IPS DF 19.7 (cell line): ENCODE data around the gene FUT9.
"Not testable (repeated sequence)": the region's sequence is repeated elsewhere in the genome, so short reads cannot be mapped to it uniquely, and the experiment has no call there.

Experiments
- DNase-seq: peaks from one replicate; pipeline ENCODE4 v3.0.0-alpha.2; 2013; ENCODE audit warnings: low read depth, low spot score

The FUT9 gene

DNA sequence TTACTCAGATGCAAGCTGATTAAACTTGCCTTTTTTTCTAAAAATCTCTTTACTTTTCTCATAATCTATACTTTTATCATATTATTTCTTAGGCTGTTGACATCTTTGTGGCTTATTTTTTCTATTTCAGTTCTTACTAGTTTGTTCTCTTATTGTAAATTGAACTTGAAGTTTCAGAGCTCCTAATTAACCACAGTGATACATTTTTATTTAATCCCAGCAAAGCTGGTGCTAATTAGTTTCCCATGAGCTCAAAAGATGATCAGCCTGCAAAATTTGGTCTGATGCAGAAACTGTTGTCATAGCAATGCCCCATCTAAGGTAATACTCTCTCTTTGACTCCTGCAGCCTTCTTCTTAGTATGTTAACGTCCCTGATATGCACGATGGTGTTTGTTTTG lies 170.3 kb downstream of the FUT9 start:
- DNase-seq, result no peak

DNA sequence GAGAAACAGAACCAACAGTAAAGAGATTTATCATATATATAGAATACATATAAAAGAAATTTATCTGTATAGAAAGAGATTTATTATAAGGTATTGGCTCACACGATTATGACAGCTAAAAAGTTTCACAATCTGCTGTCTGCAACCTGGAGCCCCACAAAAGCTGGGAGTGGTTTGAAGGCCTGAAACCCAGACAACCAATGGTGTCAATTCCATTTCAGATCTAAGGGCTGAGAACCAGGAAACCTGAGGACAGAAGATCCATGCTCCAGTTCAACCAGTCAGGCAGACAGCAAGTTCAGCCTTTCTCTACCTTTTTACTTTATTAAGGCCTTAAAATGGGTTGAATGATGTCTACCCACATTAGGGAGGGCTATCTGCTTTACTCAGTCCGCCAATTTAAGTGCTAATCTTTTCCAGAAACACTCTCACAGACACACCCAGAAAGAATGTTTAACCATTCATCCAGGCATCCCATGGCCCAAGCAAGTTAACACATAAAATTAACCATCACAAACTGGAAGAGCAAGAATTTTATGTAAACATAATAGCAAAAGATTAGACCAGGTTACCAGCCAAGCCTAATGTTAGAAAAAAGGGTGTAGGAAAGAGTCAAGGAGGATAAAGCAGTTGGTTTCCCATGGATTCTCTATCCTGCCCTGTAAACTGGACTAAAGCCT lies 170.9 kb downstream of the FUT9 start:
- no peak for DNase-seq

DNA sequence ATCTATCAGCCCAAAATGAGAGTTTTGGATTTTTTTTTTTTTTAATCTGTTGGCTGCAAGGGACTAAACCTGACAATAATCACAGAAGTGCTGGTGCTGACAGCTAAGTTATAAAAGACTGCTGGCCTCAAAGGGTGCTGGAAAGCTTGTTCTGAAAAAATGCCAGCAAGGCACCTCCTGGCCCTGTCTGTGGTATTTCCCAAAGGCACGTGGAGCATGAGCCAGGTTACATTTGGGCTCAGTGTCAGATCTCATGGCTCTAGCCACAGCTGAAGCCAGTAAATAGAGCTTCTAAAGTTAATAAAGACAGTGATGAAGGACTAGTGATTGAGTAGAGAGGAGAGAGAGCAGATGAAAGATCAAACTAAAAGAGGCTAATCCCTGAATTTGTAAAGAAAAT lies 178.9 kb downstream of the FUT9 start:
- no peak for DNase-seq

DNA sequence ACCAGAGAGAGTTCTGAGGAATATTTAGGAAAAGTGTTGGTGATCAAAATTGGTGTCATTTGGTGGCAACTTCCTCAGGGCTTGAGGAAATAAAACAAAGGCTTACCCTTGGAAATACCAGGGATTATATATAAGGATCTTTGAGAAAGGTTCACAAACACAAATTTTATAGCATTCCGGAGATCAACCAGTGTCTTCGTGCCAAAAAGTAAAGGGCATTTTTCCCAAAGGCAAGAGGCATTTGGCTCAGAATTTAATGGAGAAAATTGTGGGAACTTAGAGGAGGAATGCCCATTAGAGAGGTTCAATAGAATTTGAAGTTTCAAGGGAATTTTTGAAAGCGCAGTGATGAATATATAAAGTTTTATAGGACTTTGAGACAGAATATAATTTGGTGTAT lies 179.5 kb downstream of the FUT9 start:
- DNase-seq, result no peak

DNA sequence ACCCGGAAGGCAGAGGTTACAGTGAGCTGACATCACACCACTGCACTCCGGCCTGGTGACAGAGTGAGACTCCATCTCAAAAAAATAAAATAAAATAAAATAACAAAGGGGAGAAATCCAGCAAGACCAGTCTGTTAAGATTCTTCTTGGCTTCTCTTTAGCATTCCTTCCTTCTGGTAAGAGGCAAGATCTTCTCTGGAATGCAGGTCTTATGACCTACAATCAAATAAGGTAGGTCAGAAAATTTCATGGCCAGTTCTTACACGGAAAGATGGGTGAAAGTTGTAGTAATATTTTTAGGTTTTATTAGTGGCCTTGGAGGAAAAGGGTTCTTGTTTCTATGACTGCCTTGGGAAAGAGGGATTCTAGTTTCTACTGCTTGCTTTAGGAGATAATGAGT lies 180.9 kb downstream of the FUT9 start:
- DNase-seq, result peak; percentile 56

DNA sequence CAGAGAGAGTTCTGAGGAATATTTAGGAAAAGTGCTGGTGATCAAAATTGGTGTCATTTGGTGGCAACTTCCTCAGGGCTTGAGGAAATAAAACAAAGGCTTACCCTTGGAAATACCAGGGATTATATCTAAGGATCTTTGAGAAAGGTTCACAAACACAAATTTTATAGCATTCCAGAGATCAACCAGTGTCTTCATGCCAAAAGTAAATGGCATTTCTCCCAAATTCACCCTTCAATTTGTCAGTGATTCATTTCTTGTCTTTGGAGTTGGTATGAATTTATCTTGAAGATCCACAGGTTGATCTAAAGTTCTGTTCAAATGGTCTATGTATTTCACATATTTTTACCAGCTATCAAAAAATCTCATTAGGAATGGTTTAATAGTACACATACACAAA lies 181.5 kb downstream of the FUT9 start:
- DNase-seq, result no peak

DNA sequence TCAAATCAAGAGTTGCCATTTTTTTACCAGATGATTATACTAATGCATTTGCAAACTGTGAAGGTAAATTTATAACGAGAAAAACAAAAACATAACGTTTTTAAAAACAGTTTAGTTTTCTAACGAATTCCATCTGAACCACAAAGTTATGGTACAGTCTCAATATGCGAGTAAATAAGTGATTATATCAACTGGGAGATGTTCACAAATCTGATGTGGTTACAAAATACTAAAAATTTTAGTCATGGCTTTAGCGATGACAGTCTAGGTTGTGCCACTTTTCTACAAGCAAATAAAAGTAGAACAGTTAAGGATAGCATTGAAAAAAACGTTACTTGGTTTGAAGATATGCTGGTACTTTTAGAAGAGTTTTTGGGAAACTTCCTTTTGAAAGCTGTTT lies 186.8 kb downstream of the FUT9 start:
- no peak for DNase-seq

DNA sequence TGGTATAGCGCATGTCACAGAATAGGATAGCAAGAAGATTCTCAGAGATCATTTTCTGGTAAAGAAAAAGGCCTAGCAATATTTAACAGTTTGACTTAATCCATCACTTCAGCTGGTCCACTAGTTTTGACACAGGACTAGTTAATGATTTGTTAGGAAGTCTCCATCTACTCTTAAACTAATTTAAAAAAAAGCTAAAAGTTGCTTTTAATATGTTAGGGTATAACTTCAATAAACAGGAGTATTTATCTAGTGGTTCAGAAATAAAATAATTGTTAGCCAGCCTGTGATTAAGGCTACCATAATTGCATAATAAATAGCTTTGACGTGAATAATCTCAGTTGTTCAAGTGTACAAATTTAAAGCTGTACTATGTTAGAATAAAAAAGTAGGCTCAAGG lies 195.6 kb downstream of the FUT9 start:
- no peak for DNase-seq

DNA sequence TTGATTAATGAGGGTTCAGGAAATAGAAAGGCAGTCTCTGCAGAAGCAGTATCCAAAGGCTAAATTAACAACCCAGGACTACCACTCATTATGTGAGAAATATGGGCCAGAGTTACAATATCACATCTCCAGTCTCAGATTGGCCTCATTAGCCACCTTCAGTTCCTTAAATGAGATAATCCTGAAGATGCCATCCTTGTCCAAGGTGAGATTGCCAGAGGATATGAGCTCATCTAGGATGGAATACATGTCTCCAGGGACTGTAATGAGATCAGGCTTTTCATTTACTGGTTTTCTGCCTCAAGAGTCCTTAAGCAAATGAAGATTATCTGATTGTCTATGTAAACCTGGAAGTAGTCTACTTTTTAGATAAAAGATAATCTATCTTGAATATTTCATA lies 196.3 kb downstream of the FUT9 start:
- DNase-seq, result no peak

DNA sequence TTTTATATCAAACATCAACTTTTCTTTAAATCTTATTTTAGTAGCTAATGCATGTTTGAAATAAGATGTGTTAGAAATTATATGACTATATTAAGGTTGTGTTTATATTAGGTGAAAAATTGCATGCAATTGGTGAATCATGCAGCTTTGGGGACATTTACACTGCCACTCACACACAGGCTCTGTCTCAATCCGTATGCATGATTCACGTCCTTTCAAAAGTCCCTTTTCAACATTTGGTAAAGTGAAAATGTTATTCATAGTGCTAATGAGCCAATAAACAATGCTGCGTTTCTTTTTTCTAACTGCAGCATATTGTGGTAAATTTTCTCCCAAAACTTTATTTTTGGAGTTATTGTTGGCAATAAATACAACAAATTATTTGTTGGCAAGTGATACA lies 198.0 kb downstream of the FUT9 start:
- no peak for DNase-seq

DNA sequence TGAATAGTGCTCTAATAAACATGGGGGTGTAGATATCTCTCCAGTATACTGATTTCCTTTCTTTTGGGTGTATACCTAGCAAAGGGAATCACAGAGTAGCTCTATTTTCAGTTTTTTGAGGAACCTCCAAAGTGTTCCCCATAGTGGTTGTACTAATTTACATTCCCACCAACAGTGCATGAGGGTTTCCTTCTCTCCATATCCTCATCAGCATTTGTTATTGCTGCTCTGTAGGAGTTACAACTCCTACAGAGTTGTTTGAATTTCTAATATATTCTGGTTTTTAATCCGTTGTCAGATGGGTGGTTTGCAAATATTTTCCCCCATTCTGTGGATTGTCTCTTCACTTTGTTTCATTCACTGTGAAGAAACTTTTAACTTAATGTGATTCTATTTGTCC lies 207.9 kb downstream of the FUT9 start:
- no peak for DNase-seq

DNA sequence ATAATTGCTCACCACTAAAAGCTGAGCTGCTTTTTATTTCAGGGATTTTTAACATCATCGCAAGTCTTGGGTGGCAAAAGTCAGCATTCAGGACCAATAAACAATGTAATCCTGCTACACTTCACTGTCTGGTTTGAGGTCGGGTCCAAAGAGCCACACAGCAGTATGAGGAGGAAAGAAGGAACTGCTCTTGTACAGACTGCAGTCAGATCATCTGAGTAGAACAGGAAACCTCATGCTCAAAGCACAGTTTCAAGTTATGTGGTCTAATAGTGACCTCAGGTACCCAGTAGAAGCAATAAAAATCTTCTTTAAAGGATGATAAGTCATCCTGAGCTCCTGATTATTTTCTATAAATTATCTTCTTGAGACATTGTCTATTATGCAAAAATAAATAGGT lies 211.4 kb downstream of the FUT9 start:
- DNase-seq, result no peak

DNA sequence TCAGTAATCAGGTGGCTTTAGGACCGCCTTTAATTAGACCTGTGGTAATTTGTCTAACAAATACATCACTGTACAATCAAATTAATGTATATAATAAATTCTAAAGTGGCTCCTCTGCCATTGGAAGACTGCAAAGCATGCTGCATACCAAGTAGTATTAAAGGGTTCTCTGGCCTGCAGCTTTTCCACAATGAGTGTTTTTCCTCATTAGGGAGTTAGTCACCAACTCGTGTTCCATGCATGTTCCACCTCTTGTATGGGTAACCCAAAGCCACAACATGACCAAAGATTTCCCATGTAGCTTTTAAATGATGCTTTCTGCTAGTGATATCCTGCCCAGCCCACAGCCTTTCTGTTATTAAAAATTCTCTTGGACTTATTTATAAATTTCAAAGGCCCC lies 218.7 kb downstream of the FUT9 start:
- DNase-seq, result no peak

DNA sequence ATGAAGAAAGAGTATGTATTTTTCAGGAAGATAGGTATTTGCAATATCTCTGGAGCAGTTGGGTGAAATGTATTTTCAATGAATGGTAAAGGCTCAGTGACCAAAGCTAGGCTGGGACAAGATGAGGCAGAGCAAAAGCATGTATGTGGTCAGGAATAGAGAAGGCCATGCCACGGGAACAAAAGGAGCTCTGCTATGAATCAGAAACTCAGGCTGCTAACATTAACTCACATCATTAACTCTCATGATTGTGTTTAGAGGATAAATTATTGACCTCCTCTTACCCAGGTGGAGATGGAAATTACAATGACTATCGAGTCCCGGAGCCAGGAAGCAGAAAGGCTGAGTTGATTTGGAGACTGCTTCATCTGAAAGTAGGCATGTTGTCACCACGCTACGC lies 220.2 kb downstream of the FUT9 start:
- no peak for DNase-seq

DNA sequence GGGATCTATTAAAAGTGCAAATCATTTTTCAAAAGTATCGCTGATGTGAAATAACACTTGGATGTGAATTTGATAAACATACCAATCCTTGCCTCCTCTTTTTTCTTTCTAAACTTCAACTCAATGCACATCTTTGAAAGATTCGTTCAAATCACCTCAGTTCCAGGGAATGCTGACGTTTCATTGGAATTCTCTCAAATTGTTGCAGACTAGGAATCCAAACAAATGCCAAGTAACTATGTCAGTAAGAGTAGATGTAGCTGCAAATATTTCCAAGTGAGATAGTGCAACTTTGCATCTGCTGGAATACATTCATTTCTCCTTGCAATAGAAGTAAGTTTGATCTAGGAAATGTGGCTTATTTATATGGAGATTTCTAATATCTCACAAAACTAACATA lies 220.7 kb downstream of the FUT9 start:
- no peak for DNase-seq

DNA sequence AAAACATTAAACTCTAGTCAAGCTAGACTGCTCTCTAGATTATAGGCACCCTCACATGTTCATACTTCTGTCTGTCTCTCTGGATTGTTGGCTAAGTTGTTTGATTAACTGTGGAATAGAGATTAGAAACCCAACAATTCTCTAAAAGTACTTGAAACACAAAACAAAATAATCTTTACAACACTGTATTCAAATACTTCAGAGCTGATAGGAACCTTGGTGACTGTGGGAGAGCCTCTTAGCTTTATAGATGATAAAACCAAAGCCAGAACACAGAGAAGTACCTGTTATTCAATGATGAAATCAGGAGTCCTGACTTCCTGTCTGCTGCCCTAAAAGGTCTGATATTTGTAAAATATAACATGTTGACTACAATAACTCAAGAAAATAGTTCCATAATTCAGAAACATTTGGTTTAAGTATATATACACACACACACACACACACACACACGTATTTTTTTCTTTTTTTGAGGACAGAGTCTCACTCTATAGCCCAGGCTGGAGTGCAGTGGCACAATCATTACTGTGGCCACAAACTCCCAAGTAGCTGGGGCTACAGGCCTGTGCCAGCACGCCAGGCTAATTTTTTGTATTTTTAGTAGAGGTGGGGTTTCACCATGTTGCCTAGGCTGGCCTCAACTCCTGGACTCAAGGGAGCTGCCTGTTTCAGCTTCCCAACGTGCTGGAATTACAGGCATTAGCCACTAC lies 222.0 kb downstream of the FUT9 start:
- no peak for DNase-seq

DNA sequence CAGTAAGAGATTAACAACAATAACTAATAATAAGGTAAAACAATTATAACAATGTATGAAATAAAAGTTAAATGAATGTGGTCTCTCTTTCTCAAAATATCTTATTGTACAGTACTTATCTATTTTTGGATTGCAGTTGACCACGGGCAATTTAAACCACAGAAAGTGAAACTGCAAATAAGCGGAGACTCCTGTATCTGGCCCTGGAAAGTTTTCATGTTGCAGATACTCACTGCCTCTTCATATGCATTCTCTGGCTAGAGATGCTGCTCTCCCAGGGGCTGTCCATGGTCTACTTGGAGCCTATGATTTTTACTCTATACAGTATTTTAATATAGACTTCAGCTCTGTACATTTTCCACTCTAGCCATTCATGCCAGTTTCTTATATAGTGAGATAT lies 230.8 kb downstream of the FUT9 start:
- DNase-seq, result no peak

DNA sequence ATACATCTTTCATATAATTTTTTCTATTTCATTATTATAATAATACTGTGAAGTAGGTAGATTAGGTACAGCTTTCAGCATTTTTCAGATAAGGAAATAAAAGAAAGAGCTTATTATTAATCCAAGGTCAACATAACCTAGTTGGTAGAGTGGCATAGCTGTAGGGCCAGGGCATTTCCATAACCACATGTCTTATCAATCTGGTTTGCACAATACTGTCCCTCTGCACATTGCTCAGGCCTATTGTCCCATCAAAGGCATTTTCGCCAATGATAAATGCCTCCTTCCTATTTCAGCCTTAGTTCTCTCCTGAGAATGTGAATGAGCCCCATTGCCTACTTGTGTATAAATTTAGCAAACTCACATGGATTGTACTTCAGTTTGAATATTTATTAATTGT lies 234.0 kb downstream of the FUT9 start:
- no peak for DNase-seq

DNA sequence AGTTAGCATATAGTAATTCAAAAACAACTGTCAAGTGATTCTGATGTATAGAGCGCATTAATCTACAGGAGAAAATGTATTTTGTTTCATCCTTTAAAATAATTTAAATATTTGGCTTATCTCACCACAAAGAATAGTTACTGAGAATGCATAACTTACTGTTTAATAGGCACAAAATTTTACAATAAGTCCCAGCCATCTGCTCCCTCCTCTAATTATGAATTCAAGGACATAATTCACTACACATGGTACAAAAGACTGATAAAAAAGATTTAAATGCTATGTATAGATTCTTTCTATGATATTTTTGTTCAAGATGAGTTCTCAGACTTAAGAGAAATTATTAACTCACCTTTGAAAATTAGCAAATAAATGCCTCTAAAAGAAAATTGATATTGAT lies 242.0 kb downstream of the FUT9 start:
- no peak for DNase-seq

DNA sequence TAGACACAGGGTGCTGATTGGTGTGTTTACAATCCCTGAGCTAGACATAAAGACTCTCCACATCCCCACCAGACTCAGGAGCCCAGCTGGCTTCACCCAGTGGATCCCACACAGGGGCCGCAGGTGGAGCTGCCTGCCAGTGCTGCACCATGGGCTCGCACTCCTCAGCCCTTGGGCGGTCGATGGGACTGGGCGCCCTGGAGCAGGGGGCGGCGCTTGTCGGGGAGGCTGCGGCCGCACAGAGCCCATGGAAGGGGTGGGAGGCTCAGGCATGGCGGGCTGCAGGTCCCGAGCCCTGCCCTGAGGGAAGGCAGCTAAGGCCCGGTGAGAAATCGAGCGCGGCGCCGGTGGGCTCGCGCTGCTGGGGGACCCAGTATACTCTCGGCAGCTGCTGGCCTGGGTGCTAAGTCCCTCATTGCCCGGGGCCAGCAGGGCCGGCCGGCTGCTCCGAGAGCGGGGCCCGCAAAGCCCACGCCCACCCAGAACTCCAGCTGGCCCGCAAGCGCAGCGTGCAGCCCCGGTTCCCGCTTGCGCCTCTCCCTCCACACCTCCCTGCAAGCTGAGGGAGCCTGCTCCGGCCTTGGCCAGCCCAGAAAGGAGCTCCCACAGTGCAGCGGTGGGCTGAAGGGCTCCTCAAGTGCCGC lies 245.1 kb downstream of the FUT9 start:
- DNase-seq, result not testable (repeated sequence)
